ENCODE data around the gene ENHO. TPM values are rescaled to one million over a fixed set of nuclear protein-coding genes. Genes with fewer than 3 reads are reported as not detected.

The ENHO gene
- total RNA-seq, 1 experiment from 2014 or later: 10.4 TPM

GRCh38 chr9:34513567-34514214, 9.1 kb downstream of the ENHO start:
- peak; percentile 42 for DNase-seq (ENCODE audit: low spot score)
- in situ Hi-C loops (cut with HindIII; ENCODE audit: low sequenced_read_pairs): loop anchor here (10.0 kb wide), 1 partner anchor 61 kb away; no protein-coding TSS in a partner anchor

- in situ Hi-C loops (cut with HindIII; ENCODE audit: low sequenced_read_pairs): loop anchor here (10.0 kb wide), 1 partner anchor 62 kb away; no protein-coding TSS in a partner anchor
- DNase-seq (ENCODE audit: low spot score): peak; percentile 37
Observed at GRCh38 chr9:34512131-34513078, 10.4 kb downstream of the ENHO start.

- in situ Hi-C loops (cut with HindIII; ENCODE audit: low sequenced_read_pairs): loop anchor here (10.0 kb wide), 1 partner anchor 64 kb away; no protein-coding TSS in a partner anchor
- peak; percentile 87 for DNase-seq (ENCODE audit: low spot score)
Observed at GRCh38 chr9:34510497-34511468, 12.0 kb downstream of the ENHO start.

GRCh38 chr9:34508951-34509350, 13.8 kb downstream of the ENHO start:
- no peak for DNase-seq (ENCODE audit: low spot score)
- in situ Hi-C loops (cut with HindIII; ENCODE audit: low sequenced_read_pairs): no loop called here

- in situ Hi-C loops (cut with HindIII; ENCODE audit: low sequenced_read_pairs): no loop called here
Observed at GRCh38 chr9:34508463-34508862, 14.3 kb downstream of the ENHO start.

GRCh38 chr9:34507966-34508365, 14.8 kb downstream of the ENHO start:
- in situ Hi-C loops (cut with HindIII; ENCODE audit: low sequenced_read_pairs): no loop called here
- no peak for DNase-seq (ENCODE audit: low spot score)

More at GRCh38 chr9:34508463-34508862, 14.3 kb downstream of the ENHO start:
- no peak for DNase-seq (ENCODE audit: low spot score)

GRCh38 chr9:34507556-34507955, 15.2 kb downstream of the ENHO start:
- no peak for DNase-seq (ENCODE audit: low spot score)
- in situ Hi-C loops (cut with HindIII; ENCODE audit: low sequenced_read_pairs): no loop called here

GRCh38 chr9:34506623-34507022, 16.2 kb downstream of the ENHO start:
- DNase-seq (ENCODE audit: low spot score): no peak
- in situ Hi-C loops (cut with HindIII; ENCODE audit: low sequenced_read_pairs): no loop called here

- DNase-seq (ENCODE audit: low spot score): no peak
- in situ Hi-C loops (cut with HindIII; ENCODE audit: low sequenced_read_pairs): no loop called here
Observed at GRCh38 chr9:34505370-34506120, 17.2 kb downstream of the ENHO start.

GRCh38 chr9:34503406-34503805, 19.4 kb downstream of the ENHO start:
- in situ Hi-C loops (cut with HindIII; ENCODE audit: low sequenced_read_pairs): loop anchor here (5.0 kb wide), 1 partner anchor 86 kb away; no protein-coding TSS in a partner anchor
- DNase-seq (ENCODE audit: low spot score): no peak

- in situ Hi-C loops (cut with HindIII; ENCODE audit: low sequenced_read_pairs): loop anchor here (5.0 kb wide), 1 partner anchor 86 kb away; no protein-coding TSS in a partner anchor
- DNase-seq (ENCODE audit: low spot score): no peak
Observed at GRCh38 chr9:34502891-34503290, 19.9 kb downstream of the ENHO start.

GRCh38 chr9:34502471-34502870, 20.3 kb downstream of the ENHO start:
- DNase-seq (ENCODE audit: low spot score): no peak
- in situ Hi-C loops (cut with HindIII; ENCODE audit: low sequenced_read_pairs): loop anchor here (5.0 kb wide), 1 partner anchor 85 kb away; no protein-coding TSS in a partner anchor

- peak; percentile 60 for DNase-seq (ENCODE audit: low spot score)
- in situ Hi-C loops (cut with HindIII; ENCODE audit: low sequenced_read_pairs): loop anchor here (5.0 kb wide), 1 partner anchor 85 kb away; no protein-coding TSS in a partner anchor
Observed at GRCh38 chr9:34501889-34502425, 20.8 kb downstream of the ENHO start.

- in situ Hi-C loops (cut with HindIII; ENCODE audit: low sequenced_read_pairs): loop anchor here (5.0 kb wide), 1 partner anchor 84 kb away; no protein-coding TSS in a partner anchor
- no peak for DNase-seq (ENCODE audit: low spot score)
Observed at GRCh38 chr9:34501372-34501771, 21.4 kb downstream of the ENHO start.

GRCh38 chr9:34500623-34501267, 22.0 kb downstream of the ENHO start:
- peak; percentile 87 for DNase-seq (ENCODE audit: low spot score)
- in situ Hi-C loops (cut with HindIII; ENCODE audit: low sequenced_read_pairs): loop anchor here (5.0 kb wide), 1 partner anchor 83 kb away; no protein-coding TSS in a partner anchor

- in situ Hi-C loops (cut with HindIII; ENCODE audit: low sequenced_read_pairs): no loop called here
- no peak for DNase-seq (ENCODE audit: low spot score)
Observed at GRCh38 chr9:34499076-34499475, 23.7 kb downstream of the ENHO start.

GRCh38 chr9:34498553-34498952, 24.2 kb downstream of the ENHO start:
- in situ Hi-C loops (cut with HindIII; ENCODE audit: low sequenced_read_pairs): no loop called here
- DNase-seq (ENCODE audit: low spot score): no peak

Data from G401 (cell line).